GM18498 (cell line): ENCODE results near the gene OPN4.

ENCODE experiments used
- ATAC-seq: cut with Tn5 transposase; IDR thresholded peaks from one replicate; pipeline ENCODE4 v1.9.1; 2021; ENCODE audit warnings: mild to moderate bottlenecking, moderate library complexity; ENCODE audit not compliant: unreplicated experiment

The OPN4 gene

DNA sequence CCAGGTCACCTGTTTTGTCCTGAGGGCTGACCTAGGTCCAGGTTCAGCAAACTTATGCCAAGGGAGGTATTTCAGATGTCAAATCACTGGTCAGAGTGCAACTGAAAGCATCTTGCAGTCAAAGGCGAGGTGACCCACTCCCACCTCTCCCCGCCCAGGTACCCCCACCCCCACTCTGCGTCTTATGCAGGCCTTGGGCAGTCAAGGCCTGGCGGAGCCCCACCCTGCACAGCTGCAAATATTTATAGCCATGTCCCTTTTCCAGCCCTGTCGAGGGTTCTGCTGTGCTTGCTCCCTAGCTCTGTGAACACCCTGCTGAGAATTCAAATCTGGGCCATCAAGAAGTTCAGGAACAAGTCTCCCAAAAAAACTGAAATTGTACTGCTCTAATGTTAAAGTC, 61.5 kb downstream of the OPN4 start:
- ATAC-seq, result no peak
